Measurements from ENCODE around the gene NUDT10.

Gene NUDT10

GRCh38 chrX:51332188-51332942, at the start of gene NUDT10 (continued):
- TF ChIP-seq AEBP2 (tag by site-specific recombination; IDR thresholded peaks at IDR 0.05; ENCODE audit: borderline replicate concordance), result no peak
- no peak for TF ChIP-seq ZNF610 (tag by site-specific recombination; IDR thresholded peaks at IDR 0.05; ENCODE audit: borderline replicate concordance)
- TF ChIP-seq ZNF785 (tag by site-specific recombination; IDR thresholded peaks at IDR 0.05), result no peak
- TF ChIP-seq ATF2 (tag by site-specific recombination; IDR thresholded peaks at IDR 0.05; ENCODE audit: low read depth), result no peak
- TF ChIP-seq HOXC10 (CRISPR knock-in tag; IDR thresholded peaks at IDR 0.05), result no peak
- TF ChIP-seq ZNF677 (tag by site-specific recombination; IDR thresholded peaks at IDR 0.05), result no peak
- TF ChIP-seq ZNF544 (tag by site-specific recombination; IDR thresholded peaks at IDR 0.05), result no peak
- TF ChIP-seq ZNF560 (tag by site-specific recombination; IDR thresholded peaks at IDR 0.05; ENCODE audit: borderline replicate concordance), result no peak
- TF ChIP-seq ZNF654 (tag by site-specific recombination; IDR thresholded peaks at IDR 0.05; ENCODE audit: low read depth), result no peak
- no peak for TF ChIP-seq ZBTB17 (tag by site-specific recombination; IDR thresholded peaks at IDR 0.05)
- TF ChIP-seq SETDB1 (IDR thresholded peaks at IDR 0.05; ENCODE audit: insufficient read length, low read length), result no peak
- 0 out of 2 replicates have a peak, but pooled peaks have one; percentile 27 for TF ChIP-seq ZBTB8A (tag by site-specific recombination; IDR thresholded peaks at IDR 0.05)
- TF ChIP-seq, protein P1, sequence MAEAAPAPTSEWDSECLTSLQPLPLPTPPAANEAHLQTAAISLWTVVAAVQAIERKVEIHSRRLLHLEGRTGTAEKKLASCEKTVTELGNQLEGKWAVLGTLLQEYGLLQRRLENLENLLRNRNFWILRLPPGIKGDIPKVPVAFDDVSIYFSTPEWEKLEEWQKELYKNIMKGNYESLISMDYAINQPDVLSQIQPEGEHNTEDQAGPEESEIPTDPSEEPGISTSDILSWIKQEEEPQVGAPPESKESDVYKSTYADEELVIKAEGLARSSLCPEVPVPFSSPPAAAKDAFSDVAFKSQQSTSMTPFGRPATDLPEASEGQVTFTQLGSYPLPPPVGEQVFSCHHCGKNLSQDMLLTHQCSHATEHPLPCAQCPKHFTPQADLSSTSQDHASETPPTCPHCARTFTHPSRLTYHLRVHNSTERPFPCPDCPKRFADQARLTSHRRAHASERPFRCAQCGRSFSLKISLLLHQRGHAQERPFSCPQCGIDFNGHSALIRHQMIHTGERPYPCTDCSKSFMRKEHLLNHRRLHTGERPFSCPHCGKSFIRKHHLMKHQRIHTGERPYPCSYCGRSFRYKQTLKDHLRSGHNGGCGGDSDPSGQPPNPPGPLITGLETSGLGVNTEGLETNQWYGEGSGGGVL (tag by site-specific recombination; IDR thresholded peaks at IDR 0.05), result no peak
- peak; percentile 48 for TF ChIP-seq SP2 (tag by site-specific recombination; IDR thresholded peaks at IDR 0.05)
- no peak for TF ChIP-seq ZNF146 (tag by site-specific recombination; IDR thresholded peaks at IDR 0.05)

GRCh38 chrX:51292421-51292820, 40.2 kb upstream of the NUDT10 start:
- no peak overlapping the region for H3K4me3 ChIP-seq (ENCODE audit: low read depth, low read length)
- ChIA-PET POLR2A (no interaction called here), CTCF (no interaction called here)
- no peaks in the 10 kb centered on the region for H3K9me3 ChIP-seq (ENCODE audit: control insufficient read depth, insufficient read depth, low read depth, low read length)
- H3K4me1 ChIP-seq (ENCODE audit: control insufficient read depth, insufficient read depth, low read length), result no peaks in the 10 kb centered on the region
- no peaks in the 10 kb centered on the region for H3K36me3 ChIP-seq (ENCODE audit: control insufficient read depth in 2 of 2, insufficient read depth in 1 of 2, low read length in 2 of 2)
- no peak overlapping the region for H3K27ac ChIP-seq (ENCODE audit: extremely low read depth, low read depth, low read length)
- TF ChIP-seq ZNF530 (tag by site-specific recombination; IDR thresholded peaks at IDR 0.05; ENCODE audit: low read depth) (no peak), ZNF223 (tag by site-specific recombination; IDR thresholded peaks at IDR 0.05) (no peak), ZNF416 (tag by site-specific recombination; IDR thresholded peaks at IDR 0.05) (no peak), AEBP2 (tag by site-specific recombination; IDR thresholded peaks at IDR 0.05; ENCODE audit: borderline replicate concordance) (no peak), ZSCAN30 (tag by site-specific recombination; IDR thresholded peaks at IDR 0.05) (no peak), ZNF610 (tag by site-specific recombination; IDR thresholded peaks at IDR 0.05; ENCODE audit: borderline replicate concordance) (no peak), GLI4 (tag by site-specific recombination; IDR thresholded peaks at IDR 0.05) (no peak), ZNF830 (tag by site-specific recombination; IDR thresholded peaks at IDR 0.05; ENCODE audit: low read depth) (no peak), ZNF221 (tag by site-specific recombination; IDR thresholded peaks at IDR 0.05; ENCODE audit: borderline replicate concordance) (no peak), ZNF549 (tag by site-specific recombination; IDR thresholded peaks at IDR 0.05) (no peak), ZSCAN16 (tag by site-specific recombination; IDR thresholded peaks at IDR 0.05) (no peak)
- TF ChIP-seq, protein P2, sequence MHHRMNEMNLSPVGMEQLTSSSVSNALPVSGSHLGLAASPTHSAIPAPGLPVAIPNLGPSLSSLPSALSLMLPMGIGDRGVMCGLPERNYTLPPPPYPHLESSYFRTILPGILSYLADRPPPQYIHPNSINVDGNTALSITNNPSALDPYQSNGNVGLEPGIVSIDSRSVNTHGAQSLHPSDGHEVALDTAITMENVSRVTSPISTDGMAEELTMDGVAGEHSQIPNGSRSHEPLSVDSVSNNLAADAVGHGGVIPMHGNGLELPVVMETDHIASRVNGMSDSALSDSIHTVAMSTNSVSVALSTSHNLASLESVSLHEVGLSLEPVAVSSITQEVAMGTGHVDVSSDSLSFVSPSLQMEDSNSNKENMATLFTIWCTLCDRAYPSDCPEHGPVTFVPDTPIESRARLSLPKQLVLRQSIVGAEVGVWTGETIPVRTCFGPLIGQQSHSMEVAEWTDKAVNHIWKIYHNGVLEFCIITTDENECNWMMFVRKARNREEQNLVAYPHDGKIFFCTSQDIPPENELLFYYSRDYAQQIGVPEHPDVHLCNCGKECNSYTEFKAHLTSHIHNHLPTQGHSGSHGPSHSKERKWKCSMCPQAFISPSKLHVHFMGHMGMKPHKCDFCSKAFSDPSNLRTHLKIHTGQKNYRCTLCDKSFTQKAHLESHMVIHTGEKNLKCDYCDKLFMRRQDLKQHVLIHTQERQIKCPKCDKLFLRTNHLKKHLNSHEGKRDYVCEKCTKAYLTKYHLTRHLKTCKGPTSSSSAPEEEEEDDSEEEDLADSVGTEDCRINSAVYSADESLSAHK (tag by site-specific recombination; IDR thresholded peaks at IDR 0.05), result no peak
- TF ChIP-seq, protein P3, sequence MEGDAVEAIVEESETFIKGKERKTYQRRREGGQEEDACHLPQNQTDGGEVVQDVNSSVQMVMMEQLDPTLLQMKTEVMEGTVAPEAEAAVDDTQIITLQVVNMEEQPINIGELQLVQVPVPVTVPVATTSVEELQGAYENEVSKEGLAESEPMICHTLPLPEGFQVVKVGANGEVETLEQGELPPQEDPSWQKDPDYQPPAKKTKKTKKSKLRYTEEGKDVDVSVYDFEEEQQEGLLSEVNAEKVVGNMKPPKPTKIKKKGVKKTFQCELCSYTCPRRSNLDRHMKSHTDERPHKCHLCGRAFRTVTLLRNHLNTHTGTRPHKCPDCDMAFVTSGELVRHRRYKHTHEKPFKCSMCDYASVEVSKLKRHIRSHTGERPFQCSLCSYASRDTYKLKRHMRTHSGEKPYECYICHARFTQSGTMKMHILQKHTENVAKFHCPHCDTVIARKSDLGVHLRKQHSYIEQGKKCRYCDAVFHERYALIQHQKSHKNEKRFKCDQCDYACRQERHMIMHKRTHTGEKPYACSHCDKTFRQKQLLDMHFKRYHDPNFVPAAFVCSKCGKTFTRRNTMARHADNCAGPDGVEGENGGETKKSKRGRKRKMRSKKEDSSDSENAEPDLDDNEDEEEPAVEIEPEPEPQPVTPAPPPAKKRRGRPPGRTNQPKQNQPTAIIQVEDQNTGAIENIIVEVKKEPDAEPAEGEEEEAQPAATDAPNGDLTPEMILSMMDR (tag by site-specific recombination; IDR thresholded peaks at IDR 0.05), result no peak

Data from HEK293 (cell line).